Measurements from ENCODE around the gene DNAH1. TPM values are rescaled to one million over a fixed set of nuclear protein-coding genes. Genes with fewer than 3 reads are reported as not detected.

Gene DNAH1
- total RNA-seq, 1 donor from 2014 or later, result 1.3 TPM

DNA sequence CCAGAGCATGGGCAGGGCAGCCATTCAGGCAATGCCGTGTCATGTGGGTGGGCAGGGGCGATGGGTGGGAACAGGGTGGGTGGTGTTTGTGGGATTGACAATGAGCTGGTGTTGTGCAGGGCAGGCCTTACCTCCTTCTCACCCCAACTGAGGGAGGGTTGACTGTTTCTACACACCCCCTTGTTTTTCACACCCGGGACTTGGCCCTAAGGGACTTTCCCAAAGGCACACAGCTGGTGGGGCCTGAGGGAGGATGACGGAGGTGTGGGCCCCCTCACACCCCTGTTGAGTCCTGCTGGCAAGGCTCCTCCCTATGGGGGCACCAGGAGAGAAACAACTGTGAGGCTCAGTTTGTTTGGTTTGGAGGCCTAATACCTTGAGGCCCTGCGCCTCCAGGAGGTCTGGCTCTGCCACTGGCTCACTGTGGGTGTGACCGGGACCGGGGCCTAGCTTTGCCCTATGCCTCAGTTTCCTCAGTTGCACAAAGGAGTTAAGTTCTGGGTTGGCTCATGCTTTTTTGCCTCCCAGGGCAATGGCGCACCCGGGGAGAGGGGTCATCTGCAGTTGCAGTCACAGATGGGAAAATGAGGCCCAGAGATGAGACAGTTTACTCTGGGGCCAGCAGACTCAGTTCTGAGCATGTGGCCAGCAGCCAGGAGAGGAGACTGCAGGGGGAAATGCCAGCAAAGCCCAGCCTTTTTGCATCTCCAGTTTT is 5.1 kb upstream of the DNAH1 start:
- DNase-seq (ENCODE audit: low read depth, low spot score), result no peak

GRCh38 chr3:52311576-52312119 is 4.5 kb upstream of the DNAH1 start:
- DNase-seq (ENCODE audit: low read depth, low spot score), result no peak

- DNase-seq (ENCODE audit: low read depth, low spot score), result no peak
Observed at GRCh38 chr3:52313188-52313773, 2.8 kb upstream of the DNAH1 start.

DNA sequence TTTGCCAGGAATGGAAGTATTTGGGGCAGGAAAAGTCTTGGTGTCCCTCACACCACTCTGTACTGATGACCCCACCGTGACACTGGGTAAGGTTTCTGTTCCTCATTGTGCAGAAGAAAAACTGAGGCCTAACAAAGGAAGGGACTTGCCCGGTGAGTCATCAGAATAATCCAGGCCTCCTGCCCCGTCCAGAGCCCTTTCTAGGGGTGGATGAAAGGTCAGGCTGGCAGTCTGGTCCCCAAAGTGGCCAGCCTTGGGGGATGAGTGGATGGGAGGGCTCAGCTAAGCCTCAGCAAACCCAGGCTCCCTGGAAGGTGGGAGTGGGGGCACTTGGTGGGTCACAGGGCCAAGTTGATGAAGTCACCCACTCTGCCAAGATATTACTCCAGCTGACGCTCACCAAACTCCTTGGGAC is 2.3 kb upstream of the DNAH1 start:
- DNase-seq (ENCODE audit: low read depth, low spot score), result no peak

GRCh38 chr3:52314489-52314888 is 1.6 kb upstream of the DNAH1 start:
- DNase-seq (ENCODE audit: low read depth, low spot score), result no peak

- DNase-seq (ENCODE audit: low read depth, low spot score), result no peak
Observed at GRCh38 chr3:52315006-52315405, 1.1 kb upstream of the DNAH1 start.

- no peak for DNase-seq (ENCODE audit: low read depth, low spot score)
Observed at GRCh38 chr3:52317208-52318000, 1.3 kb downstream of the DNAH1 start.

- no peak for DNase-seq (ENCODE audit: low read depth, low spot score)
Observed at GRCh38 chr3:52318186-52318816, 2.2 kb downstream of the DNAH1 start.

GRCh38 chr3:52319921-52320595 is 3.9 kb downstream of the DNAH1 start:
- no peak for DNase-seq (ENCODE audit: low read depth, low spot score)

DNA sequence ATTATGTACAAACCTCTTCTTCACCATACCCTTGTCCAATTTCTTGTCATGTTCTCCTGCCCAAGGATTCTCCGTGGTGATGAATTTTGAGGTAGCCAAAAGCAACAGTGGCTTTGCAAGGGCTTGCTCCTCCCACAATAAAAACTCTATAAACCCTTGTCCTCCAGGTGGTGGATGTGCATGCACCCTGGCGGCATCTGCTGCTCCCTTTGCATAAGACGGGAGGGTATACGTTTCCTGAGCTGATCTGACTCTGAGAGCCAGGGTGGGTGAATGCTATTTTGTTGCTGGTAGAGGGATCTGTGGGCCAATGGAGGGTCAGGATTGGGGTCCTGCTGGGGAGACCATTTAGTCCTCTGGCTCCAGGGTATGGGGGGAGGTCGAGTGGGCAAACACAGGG is 5.4 kb downstream of the DNAH1 start:
- DNase-seq (ENCODE audit: low read depth, low spot score), result no peak

DNA sequence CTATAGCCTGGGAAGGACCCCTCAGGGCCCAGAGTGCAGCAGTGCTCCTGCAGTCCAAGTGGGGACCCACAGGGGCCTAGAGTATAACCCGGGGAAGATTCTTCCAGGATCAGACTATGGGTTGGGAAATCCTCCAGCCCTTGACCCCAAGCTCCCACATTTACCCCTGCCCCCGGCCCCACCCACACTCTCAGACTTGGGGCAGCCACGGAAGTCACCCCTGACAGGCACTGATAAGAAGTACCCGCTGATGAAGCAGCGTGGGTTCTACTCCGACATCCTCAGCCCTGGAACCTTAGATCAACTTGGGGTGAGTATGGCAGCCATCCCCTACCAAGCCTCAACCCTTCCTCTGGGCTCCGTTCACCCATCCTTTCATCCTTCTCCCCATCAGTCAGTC is 6.3 kb downstream of the DNAH1 start:
- DNase-seq (ENCODE audit: low read depth, low spot score), result no peak

- no peak for DNase-seq (ENCODE audit: low read depth, low spot score)
Observed at GRCh38 chr3:52323526-52324295, 7.6 kb downstream of the DNAH1 start.

GRCh38 chr3:52324676-52325075 is 8.6 kb downstream of the DNAH1 start:
- DNase-seq (ENCODE audit: low read depth, low spot score), result no peak

GRCh38 chr3:52325686-52326085 is 9.6 kb downstream of the DNAH1 start:
- DNase-seq (ENCODE audit: low read depth, low spot score), result no peak

- no peak for DNase-seq (ENCODE audit: low read depth, low spot score)
Observed at GRCh38 chr3:52326976-52327375, 10.9 kb downstream of the DNAH1 start.

DNA sequence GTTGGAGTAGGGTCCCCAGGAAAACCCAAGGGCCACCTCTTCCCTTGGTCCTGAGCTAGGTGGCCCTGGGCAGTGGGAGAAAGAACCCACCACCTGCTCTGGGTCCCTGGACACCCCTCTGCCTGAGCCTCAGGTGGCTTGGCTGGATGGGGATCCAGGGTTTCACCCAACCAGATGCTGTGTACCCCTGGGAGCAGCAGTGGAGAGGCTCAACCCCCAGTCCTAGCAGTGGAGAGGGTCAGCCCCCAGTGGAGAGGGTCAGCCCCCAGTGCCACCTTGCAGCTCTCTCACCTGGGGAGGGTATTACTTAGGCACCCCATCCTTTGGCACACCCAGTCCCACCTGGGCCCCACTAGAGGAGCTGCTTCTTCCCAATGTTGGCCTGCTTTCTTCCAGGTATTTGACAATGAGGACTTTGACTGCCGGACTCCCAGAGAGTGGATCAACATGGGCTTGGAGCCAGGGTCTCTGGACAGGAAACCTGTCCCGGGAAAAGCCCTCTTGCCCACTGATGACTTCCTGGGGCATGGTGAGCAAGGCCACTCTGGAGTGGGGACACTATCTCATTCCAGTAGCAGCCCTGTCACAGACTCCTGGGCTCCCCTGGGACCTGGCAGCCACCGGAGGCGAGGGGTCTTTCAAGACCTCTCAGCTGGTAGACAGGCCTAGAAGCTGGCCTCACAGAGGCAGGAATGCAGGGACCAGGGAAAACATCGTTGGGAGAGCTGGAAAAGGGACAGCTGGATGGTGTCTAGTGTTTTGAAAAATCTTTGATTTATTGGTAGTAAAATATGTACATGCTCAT is 11.6 kb downstream of the DNAH1 start:
- no peak for DNase-seq (ENCODE audit: low read depth, low spot score)

GRCh38 chr3:52328536-52329080 is 12.5 kb downstream of the DNAH1 start:
- DNase-seq (ENCODE audit: low read depth, low spot score), result no peak

DNA sequence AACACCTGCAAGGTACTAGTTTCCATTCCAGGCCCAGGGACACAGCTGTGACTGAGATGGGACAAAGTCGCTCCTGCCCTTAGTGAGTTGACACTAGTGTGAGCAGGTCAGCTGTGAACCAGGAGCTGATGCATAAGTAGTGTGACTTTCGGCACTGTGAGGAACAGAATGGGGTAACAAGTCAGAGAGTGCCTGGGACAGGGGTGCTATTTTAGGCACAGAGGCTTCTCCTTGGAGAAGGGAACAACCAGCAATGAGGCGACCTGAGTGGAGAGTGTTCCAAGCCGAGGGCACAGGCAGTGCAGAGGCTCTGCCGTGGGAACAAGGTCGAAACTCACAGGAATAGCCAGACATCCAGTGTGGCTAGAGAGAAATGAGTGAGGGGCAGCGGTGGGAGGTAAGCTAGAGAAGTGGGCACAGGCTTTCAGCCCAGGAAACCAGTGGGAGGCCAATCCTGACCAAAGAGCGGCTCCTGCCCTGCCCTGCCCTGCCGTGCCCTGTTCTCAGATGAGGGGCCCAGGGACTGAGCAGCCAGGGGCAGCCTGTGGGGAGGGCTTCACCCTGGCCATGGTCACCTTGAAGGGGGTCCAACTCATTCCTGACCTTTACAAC is 14.2 kb downstream of the DNAH1 start:
- no peak for DNase-seq (ENCODE audit: low read depth, low spot score)

- no peak for DNase-seq (ENCODE audit: low read depth, low spot score)
Observed at GRCh38 chr3:52331091-52331490, 15.0 kb downstream of the DNAH1 start.

Measured in pulmonary artery endothelial cell (primary cell).